DOHH2 (cell line): Measurements from ENCODE around the gene KRT2.

ENCODE experiments used
- H3F3A ChIP-seq: fragments of 200-600 bp; sonication (generic), shearing (Covaris generic); 2 replicates; pipeline ENCODE4 v1.6.0; 2016; ENCODE audit warnings: antibody characterized with exemption, mild to moderate bottlenecking; ENCODE audit not compliant: control insufficient read depth, insufficient read depth
- H3K27ac ChIP-seq: fragments of 200-600 bp; sonication (generic); 2 replicates; pipeline ENCODE4 v1.5.1; 2014; ENCODE audit warnings: low read depth, mild to moderate bottlenecking, low read length, moderate library complexity
- H3K27me3 ChIP-seq: fragments of 200-600 bp; sonication (generic); 2 replicates; pipeline ENCODE4 v1.6.1; 2014; ENCODE audit warnings: mild to moderate bottlenecking, low read length, mixed read lengths; ENCODE audit not compliant: control insufficient read depth
- H3K36me3 ChIP-seq: fragments of 200-600 bp; sonication (generic); 2 replicates; pipeline ENCODE4 v1.6.1; 2014; ENCODE audit warnings: mild to moderate bottlenecking, low read length, moderate library complexity, mixed read lengths; ENCODE audit not compliant: control insufficient read depth
- H3K4me1 ChIP-seq: fragments of 200-600 bp; sonication (generic); 2 replicates; pipeline ENCODE4 v1.6.1; 2014; ENCODE audit warnings: mild to moderate bottlenecking, low read length, mixed read lengths; ENCODE audit not compliant: control insufficient read depth
- H3K4me2 ChIP-seq: fragments of 200-600 bp; sonication (generic); 2 replicates; pipeline ENCODE4 v1.6.0; 2014; ENCODE audit warnings: mild to moderate bottlenecking, low read length, moderate library complexity
- H3K4me3 ChIP-seq: fragments of 200-600 bp; sonication (generic); 2 replicates; pipeline ENCODE4 v1.5.1; 2014; ENCODE audit warnings: mild to moderate bottlenecking, low read length, mixed read lengths
- H3K79me2 ChIP-seq: fragments of 200-600 bp; sonication (generic); 2 replicates; pipeline ENCODE4 v1.6.1; 2014; ENCODE audit warnings: mild to moderate bottlenecking, low read length, mixed read lengths; ENCODE audit not compliant: control insufficient read depth
- H3K9me2 ChIP-seq: fragments of 200-600 bp; sonication (generic); replicated peaks from 2 replicates; pipeline ENCODE4 v1.6.1; 2014; ENCODE audit warnings: mild to moderate bottlenecking, low read length, mixed read lengths; ENCODE audit not compliant: control insufficient read depth
- H3K9me3 ChIP-seq: fragments of 200-600 bp; sonication (generic); 2 replicates; pipeline ENCODE4 v1.6.1; 2014; ENCODE audit warnings: antibody characterized with exemption, low read length, mixed read lengths; ENCODE audit not compliant: control insufficient read depth, insufficient read depth
- H4K20me1 ChIP-seq: fragments of 200-600 bp; sonication (generic); 2 replicates; pipeline ENCODE4 v1.6.0; 2014; ENCODE audit warnings: low read depth, mild to moderate bottlenecking, antibody characterized with exemption, low read length, moderate library complexity; ENCODE audit not compliant: control insufficient read depth, insufficient read depth
- CTCF ChIP-seq: fragments of 200-600 bp; sonication (generic); IDR thresholded peaks from one replicate; pipeline ENCODE4 v1.5.1; 2014; ENCODE audit warnings: antibody characterized with exemption, mild to moderate bottlenecking, low read depth, low read length; ENCODE audit not compliant: poor library complexity, severe bottlenecking
- EZH2phosphoT487 ChIP-seq: fragments of 200-600 bp; sonication (generic); IDR thresholded peaks from 2 replicates; pipeline ENCODE4 v1.6.1; 2017; ENCODE audit warnings: borderline replicate concordance, mild to moderate bottlenecking, antibody characterized with exemption, low read length, moderate library complexity, mixed read lengths

The KRT2 gene

GRCh38 chr12:52696588-52696987 lies 44.6 kb upstream of the KRT2 start:
- no peaks in the 10 kb centered on the region for H3K9me2 ChIP-seq
- no peaks in the 10 kb centered on the region for H3K4me1 ChIP-seq
- H3K9me3 ChIP-seq = no peaks in the 10 kb centered on the region
- H3K27ac ChIP-seq = no peak overlapping the region
- TF ChIP-seq EZH2phosphoT487 (no peak), CTCF (no peak)
- H4K20me1 ChIP-seq = no peaks in the 10 kb centered on the region
- no peaks in the 10 kb centered on the region for H3K36me3 ChIP-seq
- no peaks in the 10 kb centered on the region for H3F3A ChIP-seq
- no peak overlapping the region for H3K4me3 ChIP-seq
- no peaks in the 10 kb centered on the region for H3K79me2 ChIP-seq
- H3K4me2 ChIP-seq = no peak overlapping the region
- peaks cover 18% of the 10 kb centered on the region for H3K27me3 ChIP-seq

GRCh38 chr12:52695039-52695438 lies 43.0 kb upstream of the KRT2 start:
- H3K79me2 ChIP-seq = no peaks in the 10 kb centered on the region
- no peaks in the 10 kb centered on the region for H3K4me1 ChIP-seq
- no peaks in the 10 kb centered on the region for H3K36me3 ChIP-seq
- H3K27ac ChIP-seq = no peak overlapping the region
- H3K9me2 ChIP-seq = no peaks in the 10 kb centered on the region
- no peaks in the 10 kb centered on the region for H3K9me3 ChIP-seq
- no peaks in the 10 kb centered on the region for H4K20me1 ChIP-seq
- no peak overlapping the region for H3K4me2 ChIP-seq
- no peak overlapping the region for H3K4me3 ChIP-seq
- peaks cover 33% of the 10 kb centered on the region for H3K27me3 ChIP-seq
- H3F3A ChIP-seq = no peaks in the 10 kb centered on the region
- no peak for TF ChIP-seq EZH2phosphoT487
- TF ChIP-seq CTCF = no peak

GRCh38 chr12:52694151-52694550 lies 42.1 kb upstream of the KRT2 start:
- Histone ChIP-seq H4K20me1 (no peaks in the 10 kb centered on the region), H3K4me2 (no peak overlapping the region), H3K9me2 (no peaks in the 10 kb centered on the region), H3K9me3 (no peaks in the 10 kb centered on the region), H3K27ac (no peak overlapping the region), H3K36me3 (no peaks in the 10 kb centered on the region), H3F3A (no peaks in the 10 kb centered on the region), H3K27me3 (peaks cover 39% of the 10 kb centered on the region), H3K4me3 (no peak overlapping the region), H3K79me2 (no peaks in the 10 kb centered on the region), H3K4me1 (no peaks in the 10 kb centered on the region)
- TF ChIP-seq CTCF (no peak), EZH2phosphoT487 (no peak)

GRCh38 chr12:52693261-52693660 lies 41.2 kb upstream of the KRT2 start:
- no peak overlapping the region for H3K4me2 ChIP-seq
- no peaks in the 10 kb centered on the region for H4K20me1 ChIP-seq
- no peak overlapping the region for H3K4me3 ChIP-seq
- H3K4me1 ChIP-seq = no peaks in the 10 kb centered on the region
- peaks cover 42% of the 10 kb centered on the region for H3K27me3 ChIP-seq
- no peaks in the 10 kb centered on the region for H3K9me2 ChIP-seq
- H3K9me3 ChIP-seq = no peaks in the 10 kb centered on the region
- H3K36me3 ChIP-seq = no peaks in the 10 kb centered on the region
- TF ChIP-seq CTCF = no peak
- no peak for TF ChIP-seq EZH2phosphoT487
- no peak overlapping the region for H3K27ac ChIP-seq
- H3F3A ChIP-seq = no peaks in the 10 kb centered on the region
- H3K79me2 ChIP-seq = no peaks in the 10 kb centered on the region
